ENCODE measurements around the gene PBRM1. TPM values are rescaled to one million over a fixed set of nuclear protein-coding genes. Genes with fewer than 3 reads are reported as not detected.

PBRM1 gene
- total and polyA plus RNA-seq, 3 experiments from 2014 or later: 78.6 to 83.6 (median 81.4) TPM

- Mint-ChIP-seq H3K27me3 (no peaks in the 10 kb centered on the region), H3K27ac (peak overlapping the region; percentile 65 to 99 (median 83)), H3K4me3 (peak overlapping the region; percentile 67 to 81 (median 74)), H3K4me1 (peaks cover 29 to 41% (median 37%) of the 10 kb centered on the region in 3 donors), H3K36me3 (peaks cover 0 to 40% (median 0%) of the 10 kb centered on the region in 3 donors), H3K9me3 (no peaks in the 10 kb centered on the region)
- H3K36me3 ChIP-seq (ENCODE audit: insufficient read depth, low read length): peaks cover 9% of the 10 kb centered on the region
- H3K9me3 ChIP-seq (ENCODE audit: low read length): no peaks in the 10 kb centered on the region
- H3K27ac ChIP-seq (ENCODE audit: low read depth, low read length): no peak overlapping the region
- POLR2A ChIA-PET: interaction anchor here (0.6 kb wide), 1 partner anchor 15 kb away, joined by 3 read pairs; no protein-coding TSS in a partner anchor
- DNase-seq: no peak
- H3K4me1 ChIP-seq (ENCODE audit: insufficient read depth, low read length): peaks cover 34% of the 10 kb centered on the region
- CTCF ChIA-PET: no interaction called here
- no peaks in the 10 kb centered on the region for H3K27me3 ChIP-seq (ENCODE audit: insufficient read depth, low read length, poor library complexity, severe bottlenecking)
- no peak overlapping the region for H3K4me3 ChIP-seq (ENCODE audit: low read length)
Observed at GRCh38 chr3:52707585-52707984, 21.9 kb upstream of the PBRM1 start.

- peaks cover 34% of the 10 kb centered on the region for H3K4me1 ChIP-seq (ENCODE audit: insufficient read depth, low read length)
- H3K27me3 Mint-ChIP-seq: no peaks in the 10 kb centered on the region
- H3K9me3 Mint-ChIP-seq: no peaks in the 10 kb centered on the region
- peaks cover 29 to 48% (median 37%) of the 10 kb centered on the region in 3 donors for H3K4me1 Mint-ChIP-seq
- no peaks in the 10 kb centered on the region for H3K9me3 ChIP-seq (ENCODE audit: low read length)
- H3K4me3 ChIP-seq (ENCODE audit: low read length): peak within 1 kb of the TSS; percentile 89
- H3K36me3 ChIP-seq (ENCODE audit: insufficient read depth, low read length): peaks cover 9% of the 10 kb centered on the region
- H3K4me3 Mint-ChIP-seq: peak within 1 kb of the TSS; percentile 93 to 99 (median 95)
- H3K27ac ChIP-seq (ENCODE audit: low read depth, low read length): peak within 1 kb of the TSS; percentile 75
- CTCF ChIA-PET: interaction anchor here (0.7 kb wide), 1 partner anchor 79 kb away, joined by 3 read pairs; no protein-coding TSS in a partner anchor
- POLR2A ChIA-PET: interaction anchor here (1.3 kb wide), 1 partner anchor 14 kb away, joined by 3 read pairs; no protein-coding TSS in a partner anchor
- DNase-seq: peak; percentile 81 to 92 (median 88)
- H3K27ac Mint-ChIP-seq: peak within 1 kb of the TSS; percentile 95 to 99 (median 97)
- no peaks in the 10 kb centered on the region for H3K27me3 ChIP-seq (ENCODE audit: insufficient read depth, low read length, poor library complexity, severe bottlenecking)
- peaks cover 0 to 32% (median 0%) of the 10 kb centered on the region in 3 donors for H3K36me3 Mint-ChIP-seq
Observed at GRCh38 chr3:52705688-52706686, 20.3 kb upstream of the PBRM1 start, which contains the start of the genes GLT8D1 and SPCS1. TSS of gene GLT8D1 (minus strand) at chr3:52705791. CDS start at chr3:52700460, 5,331 bp downstream. TSS of gene SPCS1 (plus strand) at chr3:52706106. CDS start at chr3:52706247, 141 bp downstream.

GRCh38 chr3:52705438-52705687 lies 19.6 kb upstream of the PBRM1 start:
- Histone ChIP-seq H3K9me3 (ENCODE audit: low read length) (no peaks in the 10 kb centered on the region), H3K36me3 (ENCODE audit: insufficient read depth, low read length) (peaks cover 9% of the 10 kb centered on the region), H3K27me3 (ENCODE audit: insufficient read depth, low read length, poor library complexity, severe bottlenecking) (no peaks in the 10 kb centered on the region), H3K4me1 (ENCODE audit: insufficient read depth, low read length) (peaks cover 34% of the 10 kb centered on the region), H3K4me3 (ENCODE audit: low read length) (peak overlapping the region; percentile 89), H3K27ac (ENCODE audit: low read depth, low read length) (peak overlapping the region; percentile 75)
- peaks cover 29 to 49% (median 37%) of the 10 kb centered on the region in 3 donors for H3K4me1 Mint-ChIP-seq
- CTCF ChIA-PET: interaction anchor here (0.7 kb wide), 1 partner anchor 79 kb away, joined by 3 read pairs; no protein-coding TSS in a partner anchor
- peak overlapping the region; percentile 93 to 99 (median 95) for H3K4me3 Mint-ChIP-seq
- POLR2A ChIA-PET: no interaction called here
- H3K27ac Mint-ChIP-seq: peak overlapping the region; percentile 95 to 99 (median 97)
- H3K36me3 Mint-ChIP-seq: peaks cover 0 to 32% (median 0%) of the 10 kb centered on the region in 3 donors
- no peaks in the 10 kb centered on the region for H3K27me3 Mint-ChIP-seq
- no peaks in the 10 kb centered on the region for H3K9me3 Mint-ChIP-seq
- no peak for DNase-seq

GRCh38 chr3:52704611-52705437 lies 19.1 kb upstream of the PBRM1 start:
- H3K27me3 Mint-ChIP-seq: no peaks in the 10 kb centered on the region
- CTCF ChIA-PET: interaction anchor here (0.7 kb wide), 1 partner anchor 78 kb away, joined by 3 read pairs; no protein-coding TSS in a partner anchor

GRCh38 chr3:52703341-52703740 lies 17.6 kb upstream of the PBRM1 start:
- no peaks in the 10 kb centered on the region for H3K27me3 Mint-ChIP-seq
- no peak overlapping the region for H3K4me3 ChIP-seq (ENCODE audit: low read length)
- H3K4me1 ChIP-seq (ENCODE audit: insufficient read depth, low read length): peaks cover 34% of the 10 kb centered on the region
- H3K36me3 Mint-ChIP-seq: peaks cover 0 to 39% (median 4%) of the 10 kb centered on the region in 3 donors
- H3K27ac Mint-ChIP-seq: peak overlapping the region in 3 of 8 donors; percentile 14 to 99 (median 17)
- peaks cover 29 to 52% (median 37%) of the 10 kb centered on the region in 3 donors for H3K4me1 Mint-ChIP-seq
- DNase-seq: no peak
- no peaks in the 10 kb centered on the region for H3K9me3 ChIP-seq (ENCODE audit: low read length)
- H3K27me3 ChIP-seq (ENCODE audit: insufficient read depth, low read length, poor library complexity, severe bottlenecking): no peaks in the 10 kb centered on the region
- H3K9me3 Mint-ChIP-seq: no peaks in the 10 kb centered on the region
- ChIA-PET POLR2A (interaction anchor here (1.1 kb wide), 1 partner anchor 16 kb away, joined by 4 read pairs; no protein-coding TSS in a partner anchor), CTCF (no interaction called here)
- H3K4me3 Mint-ChIP-seq: peak overlapping the region in 4 of 7 donors; percentile 53 to 99 (median 62)
- H3K27ac ChIP-seq (ENCODE audit: low read depth, low read length): no peak overlapping the region
- peaks cover 4% of the 10 kb centered on the region for H3K36me3 ChIP-seq (ENCODE audit: insufficient read depth, low read length)

More at GRCh38 chr3:52704611-52705437, 19.1 kb upstream of the PBRM1 start:
- Histone ChIP-seq H3K9me3 (ENCODE audit: low read length) (no peaks in the 10 kb centered on the region), H3K36me3 (ENCODE audit: insufficient read depth, low read length) (peaks cover 9% of the 10 kb centered on the region), H3K27ac (ENCODE audit: low read depth, low read length) (peak overlapping the region; percentile 75), H3K4me1 (ENCODE audit: insufficient read depth, low read length) (peaks cover 34% of the 10 kb centered on the region), H3K27me3 (ENCODE audit: insufficient read depth, low read length, poor library complexity, severe bottlenecking) (no peaks in the 10 kb centered on the region), H3K4me3 (ENCODE audit: low read length) (peak overlapping the region; percentile 89)
- H3K4me3 Mint-ChIP-seq: peak overlapping the region; percentile 93 to 99 (median 95)
- DNase-seq: peak in 1 of 5 donors; percentile 13
- peaks cover 0 to 37% (median 0%) of the 10 kb centered on the region in 3 donors for H3K36me3 Mint-ChIP-seq
- H3K9me3 Mint-ChIP-seq: no peaks in the 10 kb centered on the region
- peak overlapping the region; percentile 95 to 99 (median 97) for H3K27ac Mint-ChIP-seq
- peaks cover 29 to 52% (median 37%) of the 10 kb centered on the region in 3 donors for H3K4me1 Mint-ChIP-seq
- POLR2A ChIA-PET: interaction anchor here (0.6 kb wide), 1 partner anchor 245 kb away, joined by 5 read pairs; no protein-coding TSS in a partner anchor

DNA sequence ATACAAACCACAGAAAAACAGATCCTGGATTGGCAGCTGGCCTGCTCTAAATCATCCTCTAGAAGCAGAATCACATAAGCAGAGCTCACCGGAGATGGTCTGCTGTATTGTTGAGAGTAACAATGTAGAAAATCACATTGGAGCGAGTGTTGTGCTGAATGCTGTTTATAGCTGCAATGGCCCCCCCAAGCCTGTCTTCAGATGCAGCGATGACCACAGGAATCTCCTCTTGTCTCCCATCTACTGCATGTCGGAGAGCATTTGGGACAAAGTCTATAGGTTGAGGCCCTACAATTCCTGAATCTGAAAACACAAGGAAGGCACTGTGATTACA lies 11.9 kb upstream of the PBRM1 start:
- no peak overlapping the region for H3K27ac ChIP-seq (ENCODE audit: low read depth, low read length)
- H3K36me3 ChIP-seq (ENCODE audit: insufficient read depth, low read length): peaks cover 47% of the 10 kb centered on the region
- POLR2A ChIA-PET: no interaction called here
- no peaks in the 10 kb centered on the region for H3K27me3 Mint-ChIP-seq
- CTCF ChIA-PET: no interaction called here
- no peaks in the 10 kb centered on the region for H3K9me3 ChIP-seq (ENCODE audit: low read length)
- no peaks in the 10 kb centered on the region for H3K9me3 Mint-ChIP-seq
- peak overlapping the region; percentile 11 to 87 (median 64) for H3K27ac Mint-ChIP-seq
- H3K4me1 ChIP-seq (ENCODE audit: insufficient read depth, low read length): no peaks in the 10 kb centered on the region
- peak overlapping the region in 1 of 7 donors; percentile 70 for H3K4me3 Mint-ChIP-seq
- no peak for DNase-seq
- H3K27me3 ChIP-seq (ENCODE audit: insufficient read depth, low read length, poor library complexity, severe bottlenecking): no peaks in the 10 kb centered on the region
- no peak overlapping the region for H3K4me3 ChIP-seq (ENCODE audit: low read length)
- peaks cover 8 to 17% (median 10%) of the 10 kb centered on the region in 3 donors for H3K4me1 Mint-ChIP-seq
- H3K36me3 Mint-ChIP-seq: peaks cover 4 to 72% (median 24%) of the 10 kb centered on the region in 3 donors

GRCh38 chr3:52696830-52697631 lies 11.3 kb upstream of the PBRM1 start:
- no peak overlapping the region for H3K27ac ChIP-seq (ENCODE audit: low read depth, low read length)
- H3K36me3 ChIP-seq (ENCODE audit: insufficient read depth, low read length): peaks cover 53% of the 10 kb centered on the region
- H3K27me3 ChIP-seq (ENCODE audit: insufficient read depth, low read length, poor library complexity, severe bottlenecking): no peaks in the 10 kb centered on the region
- Mint-ChIP-seq H3K27me3 (no peaks in the 10 kb centered on the region), H3K4me3 (peak overlapping the region in 1 of 7 donors; percentile 70), H3K36me3 (peaks cover 4 to 75% (median 24%) of the 10 kb centered on the region in 3 donors), H3K4me1 (peaks cover 8 to 17% (median 10%) of the 10 kb centered on the region in 3 donors), H3K27ac (peak overlapping the region; percentile 3 to 87 (median 66)), H3K9me3 (no peaks in the 10 kb centered on the region)
- POLR2A ChIA-PET: no interaction called here
- DNase-seq: no peak
- H3K4me3 ChIP-seq (ENCODE audit: low read length): no peak overlapping the region
- no peaks in the 10 kb centered on the region for H3K9me3 ChIP-seq (ENCODE audit: low read length)
- no peaks in the 10 kb centered on the region for H3K4me1 ChIP-seq (ENCODE audit: insufficient read depth, low read length)
- CTCF ChIA-PET: no interaction called here

Data from CD8-positive, alpha-beta memory T cell (primary cell).